Muscle layer of duodenum (tissue), 2 donors: ENCODE results near the gene GOLGA2.
"Not testable (repeated sequence)": the region's sequence is repeated elsewhere in the genome, so short reads cannot be mapped to it uniquely, and the experiment has no call there.

Experiments used
- H3K27ac ChIP-seq: one replicate; pipeline ENCODE4 v1.7.0; 2013; ENCODE audit warnings: mild to moderate bottlenecking, low read length
- H3K27me3 ChIP-seq: one replicate; pipeline ENCODE4 v1.7.0; 2013; ENCODE audit warnings: low read depth, mild to moderate bottlenecking, control low read depth, low read length
- H3K36me3 ChIP-seq, 2 donors: one replicate each; pipeline ENCODE4 v1.7.0; 2013; ENCODE audit warnings: low read length in 2 of 2, control low read depth in 1 of 2, mild to moderate bottlenecking in 1 of 2; ENCODE audit not compliant: insufficient read depth in 2 of 2, control insufficient read depth in 1 of 2
- H3K4me1 ChIP-seq, 2 donors: one replicate each; pipeline ENCODE4 v1.7.0; 2013; ENCODE audit warnings: low read length in 2 of 2, mild to moderate bottlenecking in 2 of 2, control low read depth in 1 of 2, moderate library complexity in 1 of 2; ENCODE audit not compliant: insufficient read depth in 2 of 2, control insufficient read depth in 1 of 2
- H3K4me3 ChIP-seq, 2 donors: one replicate each; pipeline ENCODE4 v1.7.0; 2013; ENCODE audit warnings: low read length in 2 of 2, low read depth in 1 of 2, mild to moderate bottlenecking in 1 of 2
- H3K9me3 ChIP-seq, 2 donors: one replicate each; pipeline ENCODE4 v1.7.0; 2013; ENCODE audit warnings: low read length in 2 of 2, control low read depth in 1 of 2, mild to moderate bottlenecking in 1 of 2; ENCODE audit not compliant: control insufficient read depth in 1 of 2
- donor health status: healthy.

Gene GOLGA2

DNA sequence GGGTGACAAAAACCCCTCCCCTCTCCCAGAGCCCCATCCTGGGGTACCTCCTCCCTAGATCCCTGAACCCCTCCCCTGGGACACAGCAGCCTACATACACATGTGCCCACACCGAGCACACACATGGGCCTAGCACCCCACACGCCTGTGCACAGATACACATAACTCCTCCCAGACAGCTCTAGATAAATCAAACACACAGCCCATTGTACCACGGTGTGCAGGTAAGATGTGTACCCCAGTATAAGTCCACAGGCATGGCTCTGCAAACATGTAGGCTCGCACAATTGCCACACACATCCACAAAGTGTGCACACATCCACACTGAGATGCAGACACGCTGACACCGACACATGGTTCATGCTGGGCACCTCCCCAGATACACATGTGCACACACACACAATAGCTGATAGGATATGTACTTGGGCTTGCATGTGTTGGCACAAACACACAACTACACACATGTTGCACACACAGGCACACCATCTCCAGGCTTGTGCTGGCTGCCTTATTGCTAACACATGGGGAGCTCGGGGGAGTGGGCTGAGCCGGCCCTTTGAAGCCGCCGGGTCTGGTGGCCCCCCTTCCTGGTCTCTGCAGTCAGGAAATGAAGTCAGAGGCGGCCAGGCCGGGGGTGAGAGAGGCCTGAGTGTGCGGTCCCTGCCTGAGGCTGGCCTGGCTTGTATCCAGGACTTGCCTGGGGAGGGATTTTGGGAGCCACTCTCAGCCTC lies 30.2 kb downstream of the GOLGA2 start:
- no peaks in the 10 kb centered on the region for H3K36me3 ChIP-seq
- no peak overlapping the region for H3K4me3 ChIP-seq
- H3K4me1 ChIP-seq = peaks cover 4 to 24% of the 10 kb centered on the region in 2 donors
- H3K27me3 ChIP-seq = no peaks in the 10 kb centered on the region
- no peaks in the 10 kb centered on the region for H3K9me3 ChIP-seq
- no peak overlapping the region for H3K27ac ChIP-seq

DNA sequence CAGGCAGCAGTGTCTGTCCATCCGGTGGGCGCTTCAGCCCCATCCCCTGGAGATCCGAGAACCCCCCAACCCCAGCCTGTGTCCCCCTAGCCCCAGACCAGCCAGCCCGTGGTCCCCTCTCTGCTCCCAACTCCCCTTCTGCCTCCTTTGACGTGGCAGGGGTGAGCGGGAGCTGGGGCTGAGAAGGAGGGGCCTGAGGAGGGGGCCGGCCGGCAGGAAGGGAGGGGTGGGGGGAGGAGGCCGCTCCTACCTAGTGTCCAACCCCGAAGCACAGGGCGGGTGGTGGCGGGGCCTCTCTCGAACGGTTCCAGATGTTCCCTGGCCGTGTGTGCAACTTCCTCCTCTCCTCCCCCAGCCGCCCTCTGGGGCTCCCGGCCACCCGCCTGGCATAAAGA lies 31.0 kb downstream of the GOLGA2 start:
- no peaks in the 10 kb centered on the region for H3K27me3 ChIP-seq
- H3K4me1 ChIP-seq = peaks cover 4 to 18% of the 10 kb centered on the region in 2 donors
- no peaks in the 10 kb centered on the region for H3K36me3 ChIP-seq
- H3K27ac ChIP-seq = peak overlapping the region; percentile 16
- H3K4me3 ChIP-seq = peak overlapping the region in 1 of 2 donors; percentile 30
- no peaks in the 10 kb centered on the region for H3K9me3 ChIP-seq

DNA sequence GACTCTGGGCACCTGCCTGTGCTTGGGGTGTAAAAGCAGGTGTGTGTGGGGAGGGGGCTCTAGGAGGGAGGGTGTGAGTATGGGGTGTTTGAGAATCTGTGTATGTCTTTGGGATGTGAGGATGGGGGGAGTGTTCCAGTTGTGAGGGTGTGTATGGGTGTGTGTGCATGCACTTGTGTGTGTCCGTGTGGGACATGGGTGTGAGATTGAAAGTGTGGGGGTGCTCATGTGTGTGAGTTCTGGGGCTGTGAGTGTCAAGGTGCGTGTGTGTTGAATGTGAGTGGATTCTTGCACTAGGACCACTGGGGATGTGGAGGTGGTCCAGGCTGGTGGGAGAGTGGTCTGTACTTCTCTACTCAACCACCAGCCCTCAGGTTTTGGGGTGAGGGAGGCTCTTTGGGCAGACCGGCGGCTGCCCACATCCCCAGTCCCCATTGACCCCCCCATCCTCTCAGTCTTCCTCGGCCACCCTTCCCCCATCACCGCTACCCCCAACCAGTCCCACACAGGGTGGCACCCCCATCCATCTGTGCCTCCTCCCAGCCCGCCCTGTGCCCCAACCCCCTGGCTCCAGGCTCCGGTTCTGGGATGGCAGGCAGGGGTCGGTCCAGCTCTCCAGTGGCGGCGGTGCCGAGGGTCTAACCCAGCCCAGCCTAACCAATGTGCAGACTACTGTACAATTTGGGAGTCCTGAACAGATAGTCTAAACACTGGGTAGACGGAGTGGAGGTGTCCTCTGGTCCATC lies 31.5 kb downstream of the GOLGA2 start:
- Histone ChIP-seq H3K27ac (peak overlapping the region; percentile 16), H3K4me1 (peaks cover 4 to 18% of the 10 kb centered on the region in 2 donors), H3K36me3 (no peaks in the 10 kb centered on the region), H3K9me3 (no peaks in the 10 kb centered on the region), H3K4me3 (peak overlapping the region; percentile 19 to 30), H3K27me3 (no peaks in the 10 kb centered on the region)

DNA sequence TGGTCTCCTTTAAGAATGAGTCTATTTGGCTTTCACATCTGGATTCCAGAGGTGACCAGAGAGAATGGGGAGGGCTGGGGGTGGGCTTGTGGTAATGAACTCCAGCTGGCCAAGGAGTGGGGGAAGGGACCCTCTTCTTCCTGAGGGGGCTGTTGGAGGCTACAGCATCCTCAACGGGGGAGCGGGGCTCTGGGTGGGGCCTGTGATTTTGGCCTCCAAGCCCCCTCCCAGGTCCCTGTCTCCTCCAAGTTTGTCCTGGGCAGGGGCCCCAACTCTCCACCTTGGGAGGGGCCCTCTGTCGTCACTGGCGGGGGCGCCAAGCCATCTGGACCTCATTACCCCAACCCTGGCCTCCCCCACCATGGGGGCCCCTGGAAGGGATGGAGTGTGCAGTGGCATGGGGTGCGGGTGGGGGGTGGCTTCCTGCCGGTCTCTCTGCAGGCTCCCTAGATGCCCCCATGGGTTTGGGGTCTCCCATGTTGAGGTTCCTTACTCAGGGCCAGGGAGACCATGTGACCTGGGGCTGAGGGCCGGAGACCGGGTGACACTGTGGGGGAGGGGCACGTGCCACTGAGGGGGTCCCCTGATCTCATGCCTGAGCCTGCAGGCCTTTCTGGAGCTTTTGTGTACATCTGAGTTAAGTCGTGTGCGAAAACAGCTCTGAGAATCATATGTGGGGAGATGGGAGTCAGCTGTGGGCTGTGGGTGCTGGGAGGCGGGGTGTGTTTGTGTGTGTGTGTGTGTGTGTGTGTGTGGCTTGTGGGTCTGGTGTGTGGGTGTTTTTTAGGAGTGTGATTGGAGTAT lies 32.4 kb downstream of the GOLGA2 start:
- no peak overlapping the region for H3K27ac ChIP-seq
- H3K4me3 ChIP-seq = peak overlapping the region in 1 of 2 donors; percentile 30
- no peaks in the 10 kb centered on the region for H3K27me3 ChIP-seq
- peaks cover 4 to 18% of the 10 kb centered on the region in 2 donors for H3K4me1 ChIP-seq
- no peaks in the 10 kb centered on the region for H3K36me3 ChIP-seq
- no peaks in the 10 kb centered on the region for H3K9me3 ChIP-seq

DNA sequence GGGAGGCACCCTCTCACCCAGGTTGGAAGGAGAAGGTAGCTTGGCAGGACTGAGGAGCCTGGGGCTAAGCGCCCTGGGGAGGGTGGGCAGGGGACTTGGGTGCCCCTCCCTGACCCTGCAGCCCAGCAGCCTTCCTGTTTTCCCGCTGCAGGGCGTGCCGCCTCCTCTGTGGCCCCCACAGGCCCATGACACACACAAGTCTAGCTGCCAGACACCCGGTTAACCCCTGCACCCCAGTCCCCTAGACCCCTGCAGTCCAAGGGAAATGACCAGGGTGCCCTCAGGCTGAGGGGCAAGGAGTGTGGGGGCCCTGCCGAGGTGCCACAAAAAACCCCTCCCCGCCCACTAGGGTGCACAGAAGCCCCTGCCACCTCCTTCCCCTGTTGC lies 33.0 kb downstream of the GOLGA2 start:
- Histone ChIP-seq H3K27ac (no peak overlapping the region), H3K27me3 (no peaks in the 10 kb centered on the region), H3K4me1 (peaks cover 4 to 18% of the 10 kb centered on the region in 2 donors), H3K9me3 (no peaks in the 10 kb centered on the region), H3K4me3 (peak overlapping the region in 1 of 2 donors; percentile 30), H3K36me3 (no peaks in the 10 kb centered on the region)

DNA sequence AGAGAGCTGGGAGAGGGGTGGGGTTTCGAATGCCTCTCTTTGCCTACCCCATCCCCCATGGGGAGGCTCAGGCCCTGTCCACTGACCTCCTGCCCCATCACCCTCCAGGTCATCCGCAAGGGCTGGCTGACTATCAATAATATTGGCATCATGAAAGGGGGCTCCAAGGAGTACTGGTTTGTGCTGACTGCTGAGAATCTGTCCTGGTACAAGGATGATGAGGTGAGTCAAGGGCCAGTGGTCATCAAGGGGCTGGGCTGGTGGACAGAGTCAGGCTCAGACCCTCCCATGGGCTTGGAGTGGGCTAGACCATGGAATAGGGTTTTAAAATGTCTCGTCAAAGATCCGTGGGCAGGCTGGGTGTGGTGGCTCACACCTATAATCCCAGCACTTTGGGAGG lies 33.7 kb downstream of the GOLGA2 start:
- Histone ChIP-seq H3K27ac (no peak overlapping the region), H3K9me3 (no peaks in the 10 kb centered on the region), H3K27me3 (no peaks in the 10 kb centered on the region), H3K36me3 (no peaks in the 10 kb centered on the region), H3K4me1 (peaks cover 4 to 18% of the 10 kb centered on the region in 2 donors), H3K4me3 (no peak overlapping the region)

DNA sequence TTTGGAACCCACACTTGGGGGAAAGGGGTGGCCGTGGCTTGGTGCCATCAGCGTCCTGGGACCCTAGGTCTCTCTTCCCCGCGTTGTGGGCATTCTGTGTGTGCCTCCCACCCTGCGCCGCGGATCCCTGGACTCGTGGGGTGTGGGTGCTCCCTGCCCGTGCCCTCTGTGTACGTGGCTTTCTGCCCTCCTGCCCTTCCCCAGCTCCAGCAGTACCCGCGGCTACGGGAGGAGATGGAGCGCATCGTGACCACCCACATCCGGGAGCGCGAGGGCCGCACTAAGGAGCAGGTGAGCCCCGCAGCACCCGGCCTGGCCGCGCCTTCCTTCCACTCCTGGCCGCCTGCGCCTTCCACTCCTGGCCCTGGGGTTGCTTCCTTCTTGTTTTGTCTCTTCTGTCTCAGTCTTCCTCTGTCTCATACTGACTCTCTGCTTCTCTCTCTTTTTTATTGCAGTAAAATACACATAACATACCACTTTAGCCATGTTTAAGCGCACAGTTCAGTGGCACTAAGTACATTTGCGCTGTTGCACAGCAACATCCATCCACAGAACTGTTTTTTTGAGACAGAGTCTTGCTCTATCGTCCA lies 41.9 kb downstream of the GOLGA2 start:
- no peak overlapping the region for H3K27ac ChIP-seq
- no peaks in the 10 kb centered on the region for H3K36me3 ChIP-seq
- H3K9me3 ChIP-seq = no peaks in the 10 kb centered on the region
- no peaks in the 10 kb centered on the region for H3K4me1 ChIP-seq
- H3K27me3 ChIP-seq = no peaks in the 10 kb centered on the region
- no peak overlapping the region for H3K4me3 ChIP-seq

DNA sequence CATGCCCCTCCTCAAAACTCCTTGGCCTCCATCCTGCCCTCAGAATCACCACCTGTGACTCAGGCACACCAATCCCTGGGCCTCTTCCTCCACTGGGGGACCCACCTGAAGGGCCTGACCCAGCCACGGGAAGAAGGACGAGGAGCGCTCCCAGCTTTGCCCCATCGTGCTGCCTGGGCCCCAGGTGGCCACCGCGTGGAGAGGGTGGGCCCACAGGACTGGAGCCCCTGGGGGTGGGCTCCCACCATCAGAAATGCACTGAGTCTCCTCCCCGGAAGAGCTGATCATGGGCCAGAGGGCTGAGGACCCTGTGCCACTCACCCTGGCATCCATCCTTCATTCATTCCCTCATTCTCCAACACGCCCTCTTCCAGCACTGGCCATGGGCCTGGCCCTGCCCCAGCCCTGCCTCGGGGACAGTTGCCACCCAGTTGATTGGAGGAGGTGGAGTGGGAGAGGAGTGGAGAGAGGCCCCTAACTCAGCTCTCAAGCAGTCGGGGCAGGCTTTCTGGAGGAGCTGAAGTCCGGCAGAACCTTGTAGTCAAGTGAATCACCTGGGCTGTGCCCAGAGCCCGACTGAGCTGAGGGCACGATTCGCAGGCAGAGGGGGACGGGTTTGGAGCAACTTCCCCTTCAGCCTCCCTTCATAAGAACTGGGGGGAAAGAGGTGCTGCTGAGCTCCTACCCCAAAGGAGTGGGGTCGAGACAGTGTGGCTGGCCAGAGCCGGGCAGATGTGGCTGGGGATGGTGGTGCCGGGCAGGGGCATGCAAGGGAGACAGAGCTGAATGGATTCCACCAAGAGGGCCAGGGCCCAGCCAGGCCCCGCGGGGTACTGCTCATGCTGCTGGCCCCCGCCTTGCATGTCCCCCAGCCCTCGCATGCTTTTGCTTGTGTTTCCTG lies 43.0 kb downstream of the GOLGA2 start:
- Histone ChIP-seq H3K27me3 (no peaks in the 10 kb centered on the region), H3K36me3 (no peaks in the 10 kb centered on the region), H3K4me1 (no peaks in the 10 kb centered on the region), H3K4me3 (no peak overlapping the region), H3K27ac (no peak overlapping the region), H3K9me3 (no peaks in the 10 kb centered on the region)

DNA sequence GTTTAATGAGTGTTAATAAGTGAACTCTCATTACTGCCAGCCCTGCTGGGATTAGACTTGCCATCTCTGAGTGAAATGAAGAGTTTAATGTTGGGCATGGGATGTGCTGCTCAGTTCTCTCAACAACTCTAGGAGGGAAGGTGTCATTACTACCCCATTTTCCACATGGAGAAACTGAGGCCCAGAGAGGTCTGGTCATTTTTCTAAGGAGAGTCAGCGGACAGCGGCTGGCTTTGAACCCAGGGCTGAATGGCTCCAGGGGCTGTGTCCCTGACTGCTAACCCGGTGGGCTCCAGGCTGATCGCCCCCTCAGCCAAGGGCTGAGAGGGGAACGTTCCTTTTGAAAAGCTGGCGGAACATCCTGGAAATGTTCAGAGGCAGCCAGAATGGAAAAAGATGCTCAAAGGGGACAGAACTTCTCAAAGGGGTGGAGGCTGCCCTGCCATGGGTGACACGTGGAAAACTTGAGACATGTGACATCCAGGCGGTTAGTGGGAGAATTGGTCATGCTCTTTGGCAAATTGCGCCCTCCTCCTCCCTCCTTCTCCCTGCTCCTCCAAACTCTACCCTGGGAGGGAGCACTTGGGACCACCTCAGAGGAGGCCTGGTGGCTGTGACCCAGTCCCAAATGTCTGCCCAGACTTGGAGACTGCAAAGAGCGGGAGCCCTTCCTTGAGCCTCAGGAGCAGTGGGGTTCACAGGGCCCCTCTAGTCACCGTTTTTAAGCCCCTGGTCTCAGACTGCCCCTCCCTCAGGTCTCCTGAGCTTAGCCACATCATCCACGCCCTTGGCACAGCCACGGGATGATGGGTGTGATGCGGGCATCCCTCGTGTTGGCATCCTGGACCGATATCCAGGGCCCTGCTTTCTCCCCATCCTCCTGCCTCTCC lies 43.9 kb downstream of the GOLGA2 start:
- H3K27ac ChIP-seq = peak overlapping the region; percentile 25
- H3K27me3 ChIP-seq = no peaks in the 10 kb centered on the region

DNA sequence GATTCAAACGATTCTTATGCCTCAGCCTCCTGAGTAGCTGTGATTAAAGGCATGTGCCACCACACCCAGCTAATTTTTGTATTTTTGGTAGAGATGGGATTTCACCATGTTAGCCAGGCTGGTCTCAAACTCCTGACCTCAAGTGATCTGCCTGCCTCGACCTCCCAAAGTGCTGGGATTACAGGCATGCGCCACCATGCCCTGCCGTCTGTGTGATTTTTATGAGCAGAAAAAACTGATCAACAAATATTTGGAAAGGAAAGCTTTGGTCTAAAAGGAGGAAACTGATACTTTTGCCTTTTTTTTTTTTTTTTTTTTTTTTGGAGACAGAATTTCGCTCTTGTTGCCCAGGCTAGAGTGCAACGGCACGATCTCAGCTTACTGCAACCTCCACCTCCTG lies 44.9 kb downstream of the GOLGA2 start:
- H3K4me1 ChIP-seq, H3K9me3 ChIP-seq, H3K27ac ChIP-seq, H3K4me3 ChIP-seq, H3K36me3 ChIP-seq, H3K27me3 ChIP-seq: not testable (repeated sequence)

More for the DNA sequence above, 43.9 kb downstream of the GOLGA2 start:
- H3K4me3 ChIP-seq = no peak overlapping the region
- H3K36me3 ChIP-seq = no peaks in the 10 kb centered on the region
- H3K4me1 ChIP-seq = no peaks in the 10 kb centered on the region
- no peaks in the 10 kb centered on the region for H3K9me3 ChIP-seq
